NCI-H345 treated with DMSO at 0.1 percent for 48 hours (cell line): ENCODE data around the gene IST1.

ENCODE experiments used
- DNase-seq: peaks from one replicate; lab custom pipeline; 2025; ENCODE audit not compliant: unreplicated experiment; lab: John Stamatoyannopoulos, UW

IST1 gene

GRCh38 chr16:71916397-71916920 is 21.1 kb downstream of the IST1 start:
- no peak for DNase-seq

- no peak for DNase-seq
Observed at GRCh38 chr16:71917900-71918299, 22.6 kb downstream of the IST1 start.

- DNase-seq = no peak
Observed at GRCh38 chr16:71919035-71919434, 23.7 kb downstream of the IST1 start.

GRCh38 chr16:71920658-71921057 is 25.3 kb downstream of the IST1 start:
- DNase-seq = no peak

- DNase-seq = no peak
Observed at GRCh38 chr16:71923941-71924690, 28.8 kb downstream of the IST1 start.

GRCh38 chr16:71924710-71925109 is 29.4 kb downstream of the IST1 start:
- DNase-seq = no peak

GRCh38 chr16:71927383-71927782 is 32.1 kb downstream of the IST1 start:
- DNase-seq = no peak

- no peak for DNase-seq
Observed at GRCh38 chr16:71927787-71928186, 32.5 kb downstream of the IST1 start.

- no peak for DNase-seq
Observed at GRCh38 chr16:71929048-71929447, 33.7 kb downstream of the IST1 start.

GRCh38 chr16:71930013-71930563 is 34.8 kb downstream of the IST1 start:
- DNase-seq = no peak

GRCh38 chr16:71931001-71931400 is 35.7 kb downstream of the IST1 start:
- DNase-seq = no peak

- no peak for DNase-seq
Observed at GRCh38 chr16:71931599-71931998, 36.3 kb downstream of the IST1 start.

- no peak for DNase-seq
Observed at GRCh38 chr16:71933017-71933416, 37.7 kb downstream of the IST1 start.

GRCh38 chr16:71933913-71934695 is 38.8 kb downstream of the IST1 start:
- DNase-seq = no peak

- no peak for DNase-seq
Observed at GRCh38 chr16:71937868-71938510, 42.7 kb downstream of the IST1 start.

GRCh38 chr16:71943887-71944286 is 48.6 kb downstream of the IST1 start:
- no peak for DNase-seq

- DNase-seq = no peak
Observed at GRCh38 chr16:71945616-71946015, 50.3 kb downstream of the IST1 start.

GRCh38 chr16:71952825-71953224 is 57.5 kb downstream of the IST1 start:
- DNase-seq = no peak

GRCh38 chr16:71954180-71954579 is 58.8 kb downstream of the IST1 start:
- no peak for DNase-seq

GRCh38 chr16:71954699-71955195 is 59.4 kb downstream of the IST1 start:
- DNase-seq = no peak

- DNase-seq = no peak
Observed at GRCh38 chr16:71956486-71956885, 61.2 kb downstream of the IST1 start.
